IPS-15b (cell line): Measurements from ENCODE around the gene MGAT4A.

Experiments
- H3K27me3 ChIP-seq: one replicate; pipeline ENCODE4 v1.6.1; 2013; ENCODE audit warnings: low read length; ENCODE audit not compliant: control insufficient read depth, insufficient read depth
- H3K36me3 ChIP-seq: one replicate; pipeline ENCODE4 v1.6.1; 2013; ENCODE audit warnings: low read length; ENCODE audit not compliant: control insufficient read depth, insufficient read depth
- H3K4me1 ChIP-seq: one replicate; pipeline ENCODE4 v1.6.1; 2013; ENCODE audit warnings: mild to moderate bottlenecking, low read length; ENCODE audit not compliant: control insufficient read depth, insufficient read depth
- H3K4me3 ChIP-seq: one replicate; pipeline ENCODE4 v1.5.1; 2013; ENCODE audit warnings: low read depth, low read length
- H3K9ac ChIP-seq: one replicate; pipeline ENCODE4 v1.6.1; 2013; ENCODE audit warnings: low read depth, mild to moderate bottlenecking, low read length
- H3K9me3 ChIP-seq: one replicate; pipeline ENCODE4 v1.6.1; 2013; ENCODE audit warnings: mild to moderate bottlenecking, low read length; ENCODE audit not compliant: control insufficient read depth, insufficient read depth

The MGAT4A gene

DNA sequence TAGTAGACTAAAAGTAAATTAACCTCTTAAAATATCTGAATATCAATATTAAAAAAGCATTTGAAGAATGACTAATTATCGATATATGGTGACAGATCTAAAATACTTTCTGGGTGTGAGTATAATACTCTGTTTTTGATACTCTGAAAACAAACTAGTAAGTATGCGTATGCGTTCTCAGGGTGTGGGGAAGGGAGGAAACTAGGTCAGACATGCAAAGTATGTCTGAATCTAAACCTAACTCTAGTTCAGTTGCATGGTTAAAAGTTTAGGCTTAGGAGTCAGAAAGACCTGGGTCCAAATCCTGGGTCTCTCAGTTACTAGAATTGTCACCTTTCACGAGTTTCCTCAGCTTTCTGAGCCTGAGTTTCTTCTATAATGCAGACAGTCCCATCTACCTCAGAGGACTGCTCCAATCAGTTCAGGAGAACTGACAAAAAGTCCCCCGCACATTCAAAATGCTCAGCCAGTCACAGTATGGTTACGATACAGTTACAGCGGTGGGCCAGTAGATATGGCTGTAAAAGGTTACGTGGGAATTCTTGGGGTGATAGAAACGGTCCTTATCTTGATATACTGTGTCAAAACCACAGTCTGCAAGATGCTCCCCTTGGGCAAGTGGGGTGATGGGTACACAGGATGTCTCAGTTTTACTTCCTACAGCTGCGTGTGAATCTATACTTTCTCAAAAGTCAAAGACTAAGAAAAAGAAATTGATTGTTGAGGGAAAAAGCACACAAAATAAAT, 93.4 kb downstream of the MGAT4A start:
- H3K4me1 ChIP-seq, result no peaks in the 10 kb centered on the region
- H3K4me3 ChIP-seq, result no peak overlapping the region
- H3K9me3 ChIP-seq, result no peaks in the 10 kb centered on the region
- no peaks in the 10 kb centered on the region for H3K36me3 ChIP-seq
- no peaks in the 10 kb centered on the region for H3K27me3 ChIP-seq
- H3K9ac ChIP-seq, result no peak overlapping the region

GRCh38 chr2:98634406-98635092, 96.4 kb downstream of the MGAT4A start:
- no peaks in the 10 kb centered on the region for H3K36me3 ChIP-seq
- H3K9ac ChIP-seq, result no peak overlapping the region
- no peaks in the 10 kb centered on the region for H3K27me3 ChIP-seq
- no peaks in the 10 kb centered on the region for H3K4me1 ChIP-seq
- H3K4me3 ChIP-seq, result no peak overlapping the region
- no peaks in the 10 kb centered on the region for H3K9me3 ChIP-seq

GRCh38 chr2:98632351-98632750, 98.6 kb downstream of the MGAT4A start:
- Histone ChIP-seq H3K4me1 (no peaks in the 10 kb centered on the region), H3K9ac (no peak overlapping the region), H3K9me3 (no peaks in the 10 kb centered on the region), H3K27me3 (no peaks in the 10 kb centered on the region), H3K36me3 (no peaks in the 10 kb centered on the region), H3K4me3 (no peak overlapping the region)

- Histone ChIP-seq H3K27me3 (no peaks in the 10 kb centered on the region), H3K9ac (no peak overlapping the region), H3K4me3 (no peak overlapping the region), H3K36me3 (no peaks in the 10 kb centered on the region), H3K9me3 (no peaks in the 10 kb centered on the region), H3K4me1 (no peaks in the 10 kb centered on the region)
These were observed 107.3 kb downstream of the MGAT4A start for GRCh38 chr2:98623657-98624056.

- no peak overlapping the region for H3K9ac ChIP-seq
- H3K4me3 ChIP-seq, result no peak overlapping the region
- no peaks in the 10 kb centered on the region for H3K27me3 ChIP-seq
- H3K36me3 ChIP-seq, result no peaks in the 10 kb centered on the region
- no peaks in the 10 kb centered on the region for H3K9me3 ChIP-seq
- no peaks in the 10 kb centered on the region for H3K4me1 ChIP-seq
These were observed 113.8 kb downstream of the MGAT4A start for GRCh38 chr2:98617149-98617548.

- Histone ChIP-seq H3K4me3 (no peak overlapping the region), H3K27me3 (no peaks in the 10 kb centered on the region), H3K9me3 (no peaks in the 10 kb centered on the region), H3K4me1 (no peaks in the 10 kb centered on the region), H3K36me3 (no peaks in the 10 kb centered on the region), H3K9ac (no peak overlapping the region)
These were observed 115.5 kb downstream of the MGAT4A start for GRCh38 chr2:98615481-98615880.

DNA sequence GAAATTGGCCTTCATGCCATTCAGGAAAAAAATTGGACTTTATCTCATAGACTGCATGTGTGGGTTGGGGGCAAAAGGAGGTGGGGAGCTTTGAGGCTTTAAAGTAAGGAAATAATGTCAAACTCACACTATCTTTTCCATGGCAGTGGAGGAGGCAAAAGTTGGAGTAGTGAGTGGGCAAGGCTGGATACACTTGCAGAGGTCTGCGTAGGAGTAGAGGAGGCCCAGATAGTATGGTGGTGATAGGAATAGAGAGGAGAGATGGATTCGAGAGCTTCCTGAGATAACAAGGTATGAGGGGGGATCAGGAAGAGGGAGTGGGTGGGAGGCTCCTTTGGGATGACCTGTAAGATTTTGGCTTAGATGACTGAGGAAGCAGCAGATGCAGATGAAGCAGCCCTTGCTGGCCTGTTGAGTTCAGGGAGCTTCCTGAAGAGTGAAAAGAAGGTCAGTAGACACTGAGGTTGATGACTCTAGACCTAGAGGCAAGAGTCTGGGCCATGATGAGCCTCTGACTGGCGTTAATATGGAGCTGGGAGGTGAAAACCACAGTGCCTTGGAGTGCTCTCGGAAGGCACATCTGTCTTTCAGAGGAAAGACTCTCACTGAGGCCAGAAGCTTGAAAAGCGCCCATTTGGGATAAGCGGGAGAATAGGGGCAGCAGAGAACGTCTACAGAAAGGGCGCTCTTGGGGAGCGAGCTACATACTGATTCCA, 116.8 kb downstream of the MGAT4A start:
- Histone ChIP-seq H3K9ac (no peak overlapping the region), H3K4me3 (no peak overlapping the region), H3K36me3 (no peaks in the 10 kb centered on the region), H3K9me3 (no peaks in the 10 kb centered on the region), H3K4me1 (no peaks in the 10 kb centered on the region), H3K27me3 (no peaks in the 10 kb centered on the region)

DNA sequence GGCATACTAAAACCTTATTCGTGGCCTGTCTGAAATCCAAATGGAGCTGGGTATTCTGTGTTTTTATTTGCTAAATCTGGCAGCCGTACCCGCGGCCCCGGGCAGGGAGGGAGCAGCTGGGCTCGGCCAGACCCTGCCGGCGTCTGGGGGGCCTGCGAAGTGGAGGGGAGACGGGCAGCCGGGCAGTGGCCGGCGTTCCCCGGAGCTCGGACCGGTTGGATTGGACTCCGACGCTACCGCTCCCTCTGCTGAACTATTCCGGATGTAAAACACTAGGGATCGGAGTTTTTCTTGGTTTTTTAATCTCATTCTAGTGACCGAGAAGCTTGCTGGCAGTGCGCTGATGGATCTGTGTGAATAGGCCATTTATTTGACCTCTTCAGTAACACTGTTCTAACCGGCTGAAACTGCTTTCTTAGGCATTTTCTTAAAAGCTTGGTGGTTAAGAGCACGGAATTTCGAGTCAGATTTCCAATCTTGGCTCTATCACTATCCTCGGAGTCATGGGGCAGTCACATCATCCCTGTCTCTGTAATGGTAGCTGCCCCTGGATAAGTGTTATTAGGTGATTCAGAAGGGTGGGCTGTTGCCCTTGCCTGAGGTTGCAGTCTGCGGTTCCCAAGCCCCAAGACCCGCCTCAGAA, 121.8 kb downstream of the MGAT4A start:
- Histone ChIP-seq H3K9me3 (no peaks in the 10 kb centered on the region), H3K27me3 (no peaks in the 10 kb centered on the region), H3K9ac (peak overlapping the region; percentile 93), H3K4me3 (peak overlapping the region; percentile 71), H3K36me3 (no peaks in the 10 kb centered on the region), H3K4me1 (no peaks in the 10 kb centered on the region)

GRCh38 chr2:98608116-98608961, 122.6 kb downstream of the MGAT4A start, which contains the start of the genes COA5 and UNC50:
TSS of gene COA5 (minus strand) at chr2:98608512. CDS start at chr2:98608405, 107 bp downstream.
TSS of gene UNC50 (plus strand) at chr2:98608589. CDS start at chr2:98609760, 1,171 bp downstream.
- H3K9me3 ChIP-seq, result no peaks in the 10 kb centered on the region
- no peaks in the 10 kb centered on the region for H3K4me1 ChIP-seq
- H3K9ac ChIP-seq, result peak within 1 kb of the TSS; percentile 93

GRCh38 chr2:98607741-98608115, 123.2 kb downstream of the MGAT4A start:
- peak overlapping the region; percentile 93 for H3K9ac ChIP-seq
- no peaks in the 10 kb centered on the region for H3K4me1 ChIP-seq
- no peaks in the 10 kb centered on the region for H3K36me3 ChIP-seq
- no peaks in the 10 kb centered on the region for H3K27me3 ChIP-seq
- peak overlapping the region; percentile 71 for H3K4me3 ChIP-seq
- no peaks in the 10 kb centered on the region for H3K9me3 ChIP-seq

More at GRCh38 chr2:98608116-98608961, 122.6 kb downstream of the MGAT4A start, which contains the start of the genes COA5 and UNC50:
- Histone ChIP-seq H3K27me3 (no peaks in the 10 kb centered on the region), H3K4me3 (peak within 1 kb of the TSS; percentile 71), H3K36me3 (no peaks in the 10 kb centered on the region)

GRCh38 chr2:98607104-98607503, 123.8 kb downstream of the MGAT4A start:
- H3K9me3 ChIP-seq, result no peaks in the 10 kb centered on the region
- no peak overlapping the region for H3K9ac ChIP-seq
- peak overlapping the region; percentile 71 for H3K4me3 ChIP-seq
- no peaks in the 10 kb centered on the region for H3K27me3 ChIP-seq
- H3K4me1 ChIP-seq, result no peaks in the 10 kb centered on the region
- no peaks in the 10 kb centered on the region for H3K36me3 ChIP-seq
